Measurements from ENCODE around the gene WDR45B.

DNA sequence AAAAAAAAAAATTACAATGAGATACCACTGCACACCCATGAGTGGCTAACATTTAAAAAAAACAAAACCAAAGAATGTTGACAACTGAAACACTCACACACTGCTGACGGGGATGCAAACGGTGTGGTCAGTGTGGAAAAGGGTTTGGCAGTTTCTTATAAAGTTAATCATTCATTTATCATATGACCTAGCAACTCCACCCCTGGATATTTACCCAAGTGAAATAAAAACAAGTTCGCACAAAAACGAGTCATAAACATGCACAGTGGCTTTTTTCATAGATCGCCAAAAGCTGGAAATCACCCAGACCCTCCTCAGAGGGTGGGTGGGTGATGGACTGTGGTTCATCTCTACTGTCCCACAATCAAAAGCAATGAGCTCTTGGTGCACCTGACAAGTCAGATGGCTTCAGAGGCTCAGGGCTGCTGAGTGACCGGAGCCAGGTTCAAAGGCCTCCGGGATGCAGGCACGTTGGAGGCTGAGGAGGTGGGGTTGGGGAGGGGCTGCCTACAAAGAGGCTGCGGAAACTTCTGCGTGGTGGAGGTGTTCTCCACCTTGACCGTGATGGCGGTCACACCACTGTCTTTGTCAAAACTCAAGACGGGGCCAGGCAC is 36.1 kb upstream of the WDR45B start:
- TF ChIP-seq POLR2A (IDR thresholded peaks at IDR 0.05), result no peak
- TF ChIP-seq, protein P1, sequence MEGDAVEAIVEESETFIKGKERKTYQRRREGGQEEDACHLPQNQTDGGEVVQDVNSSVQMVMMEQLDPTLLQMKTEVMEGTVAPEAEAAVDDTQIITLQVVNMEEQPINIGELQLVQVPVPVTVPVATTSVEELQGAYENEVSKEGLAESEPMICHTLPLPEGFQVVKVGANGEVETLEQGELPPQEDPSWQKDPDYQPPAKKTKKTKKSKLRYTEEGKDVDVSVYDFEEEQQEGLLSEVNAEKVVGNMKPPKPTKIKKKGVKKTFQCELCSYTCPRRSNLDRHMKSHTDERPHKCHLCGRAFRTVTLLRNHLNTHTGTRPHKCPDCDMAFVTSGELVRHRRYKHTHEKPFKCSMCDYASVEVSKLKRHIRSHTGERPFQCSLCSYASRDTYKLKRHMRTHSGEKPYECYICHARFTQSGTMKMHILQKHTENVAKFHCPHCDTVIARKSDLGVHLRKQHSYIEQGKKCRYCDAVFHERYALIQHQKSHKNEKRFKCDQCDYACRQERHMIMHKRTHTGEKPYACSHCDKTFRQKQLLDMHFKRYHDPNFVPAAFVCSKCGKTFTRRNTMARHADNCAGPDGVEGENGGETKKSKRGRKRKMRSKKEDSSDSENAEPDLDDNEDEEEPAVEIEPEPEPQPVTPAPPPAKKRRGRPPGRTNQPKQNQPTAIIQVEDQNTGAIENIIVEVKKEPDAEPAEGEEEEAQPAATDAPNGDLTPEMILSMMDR (IDR thresholded peaks at IDR 0.05), result no peak
